OCI-LY1 (cell line): Measurements from ENCODE around the gene ZNF365.

Experiments
- EZH2 ChIP-seq: fragments of 200-600 bp; sonication (generic), shearing (Covaris generic); IDR thresholded peaks from 2 replicates; pipeline ENCODE4 v1.8.0; 2017; ENCODE audit warnings: borderline replicate concordance, mixed run types, mild to moderate bottlenecking, antibody characterized with exemption, low read length, moderate library complexity, mixed read lengths
- TF ChIP-seq, protein P1 (sequence below): fragments of 200-600 bp; sonication (generic), shearing (Covaris generic); IDR thresholded peaks from 2 replicates; pipeline ENCODE4 v1.5.1; 2017; ENCODE audit warnings: mild to moderate bottlenecking, antibody characterized with exemption, low read length, moderate library complexity, mixed read lengths

DNA sequence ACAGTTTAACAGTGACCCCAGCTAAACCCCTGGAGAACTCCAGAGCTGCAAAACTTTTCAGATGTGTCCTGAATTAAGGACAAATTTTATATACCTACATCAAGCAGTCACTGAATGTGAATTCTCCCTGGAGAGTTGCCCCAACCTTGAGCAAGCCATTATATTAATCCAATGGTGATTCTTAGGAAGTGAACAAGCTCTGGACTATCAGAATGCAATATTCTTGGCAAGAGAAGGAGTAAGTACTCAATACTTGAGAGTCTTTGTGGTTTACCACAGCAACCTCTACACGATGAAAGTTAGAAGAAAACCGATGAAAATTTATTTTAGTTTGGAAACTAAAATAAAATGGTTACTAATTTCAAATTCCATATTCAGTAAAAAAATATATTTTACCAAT, 19.3 kb upstream of the ZNF365 start:
- TF ChIP-seq, protein P1, sequence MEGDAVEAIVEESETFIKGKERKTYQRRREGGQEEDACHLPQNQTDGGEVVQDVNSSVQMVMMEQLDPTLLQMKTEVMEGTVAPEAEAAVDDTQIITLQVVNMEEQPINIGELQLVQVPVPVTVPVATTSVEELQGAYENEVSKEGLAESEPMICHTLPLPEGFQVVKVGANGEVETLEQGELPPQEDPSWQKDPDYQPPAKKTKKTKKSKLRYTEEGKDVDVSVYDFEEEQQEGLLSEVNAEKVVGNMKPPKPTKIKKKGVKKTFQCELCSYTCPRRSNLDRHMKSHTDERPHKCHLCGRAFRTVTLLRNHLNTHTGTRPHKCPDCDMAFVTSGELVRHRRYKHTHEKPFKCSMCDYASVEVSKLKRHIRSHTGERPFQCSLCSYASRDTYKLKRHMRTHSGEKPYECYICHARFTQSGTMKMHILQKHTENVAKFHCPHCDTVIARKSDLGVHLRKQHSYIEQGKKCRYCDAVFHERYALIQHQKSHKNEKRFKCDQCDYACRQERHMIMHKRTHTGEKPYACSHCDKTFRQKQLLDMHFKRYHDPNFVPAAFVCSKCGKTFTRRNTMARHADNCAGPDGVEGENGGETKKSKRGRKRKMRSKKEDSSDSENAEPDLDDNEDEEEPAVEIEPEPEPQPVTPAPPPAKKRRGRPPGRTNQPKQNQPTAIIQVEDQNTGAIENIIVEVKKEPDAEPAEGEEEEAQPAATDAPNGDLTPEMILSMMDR: no peak
- no peak for TF ChIP-seq EZH2
